ENCODE results near the gene SNPH.
A peak's percentile ranks its signal among the peaks of the same experiment; 100 is the strongest.
"Not testable (repeated sequence)": the region's sequence is repeated elsewhere in the genome, so short reads cannot be mapped to it uniquely, and the experiment has no call there.

SNPH gene

GRCh38 chr20:1338801-1339200 is 72.7 kb downstream of the SNPH start:
- no peak for DNase-seq (ENCODE audit: low read depth in 2 of 2)

- DNase-seq (ENCODE audit: low read depth in 2 of 2), result no peak
Measured at GRCh38 chr20:1341561-1342265, 75.6 kb downstream of the SNPH start.

DNA sequence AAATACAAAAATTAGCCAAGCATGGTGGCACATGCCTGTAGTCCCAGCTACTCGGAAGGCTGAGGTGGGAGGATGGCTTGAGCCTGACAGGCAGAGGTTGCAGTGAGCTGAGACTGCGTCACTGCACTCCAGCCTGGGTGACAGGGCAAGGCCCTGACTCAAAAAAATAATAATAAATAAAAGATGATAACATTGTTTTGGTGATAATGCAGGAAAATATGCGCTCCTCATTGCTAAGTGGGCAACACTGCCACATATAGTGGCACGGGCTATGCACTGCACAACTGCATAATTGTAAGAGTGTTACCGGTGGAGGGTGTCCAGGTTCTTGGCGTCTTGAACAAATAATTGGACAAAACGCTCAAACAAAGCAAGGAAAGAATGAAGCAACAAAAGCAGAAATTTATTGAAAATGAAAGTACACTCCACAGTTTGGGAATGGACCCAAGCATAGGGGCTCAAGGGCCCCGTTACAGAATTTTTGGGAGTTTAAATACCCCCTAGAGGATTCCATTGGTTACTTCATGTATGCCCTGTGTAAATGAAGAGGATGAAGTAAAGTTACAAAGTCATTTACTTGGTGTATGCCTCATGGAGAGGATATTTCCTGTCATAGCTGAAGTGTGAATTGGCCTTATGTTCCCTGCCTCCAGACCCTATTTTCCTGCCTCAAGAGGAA is 77.5 kb downstream of the SNPH start:
- not testable (repeated sequence) for DNase-seq (ENCODE audit: low read depth in 2 of 2)

- no peak for DNase-seq (ENCODE audit: low read depth in 2 of 2)
Measured at GRCh38 chr20:1345030-1345755, 79.1 kb downstream of the SNPH start.

DNA sequence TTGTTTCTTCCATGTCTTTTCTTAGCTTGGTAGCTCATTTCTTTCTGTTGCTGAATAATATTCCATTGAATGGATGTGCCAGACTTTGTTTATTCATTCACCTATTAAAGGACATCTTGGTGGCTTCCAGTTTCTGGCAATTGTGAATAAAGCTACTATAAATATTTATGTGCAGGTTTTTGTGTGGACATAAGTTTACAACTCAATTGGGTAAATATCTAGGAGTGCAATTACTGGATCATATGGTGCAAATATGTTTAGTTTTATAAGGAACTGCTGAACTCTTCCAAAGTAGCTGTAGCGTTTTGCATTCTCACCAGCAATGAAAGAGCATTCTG is 79.6 kb downstream of the SNPH start:
- DNase-seq (ENCODE audit: low read depth in 2 of 2), result no peak

GRCh38 chr20:1346315-1346969 is 80.3 kb downstream of the SNPH start:
- no peak for DNase-seq (ENCODE audit: low read depth in 2 of 2)

DNA sequence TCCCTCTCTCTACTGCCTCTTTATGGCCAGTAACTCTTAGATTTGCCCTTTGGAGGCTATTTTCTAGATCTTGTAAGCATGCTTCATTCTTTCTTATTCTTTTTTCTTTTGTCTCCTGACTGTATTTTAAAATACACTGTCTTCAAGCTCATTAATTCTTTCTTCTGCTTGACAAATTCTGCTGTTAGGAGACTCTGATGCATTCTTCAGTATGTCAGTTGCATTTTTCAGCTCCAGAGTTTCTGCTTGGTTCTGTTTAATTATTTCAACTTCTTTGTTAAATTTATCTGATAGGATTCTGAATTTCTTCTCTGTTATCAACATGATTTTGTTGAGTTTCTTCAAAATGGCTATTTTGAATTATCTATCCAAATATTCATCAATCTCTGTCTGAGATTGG is 87.9 kb downstream of the SNPH start:
- DNase-seq (ENCODE audit: low read depth in 2 of 2), result no peak

- peak in 1 of 2 donors; percentile 10 for DNase-seq (ENCODE audit: low read depth in 2 of 2)
Measured at GRCh38 chr20:1357921-1358671, 92.0 kb downstream of the SNPH start.

All from stimulated activated CD8-positive, alpha-beta memory T cell treated with anti-CD3 and anti-CD28 coated beads, Interleukin-15, amount 100 ng/mL, for 4 hours (primary cell).